ENCODE measurements around the gene OR1F1. TPM values are rescaled to one million over a fixed set of nuclear protein-coding genes. Genes with fewer than 3 reads are reported as not detected.
A peak's percentile ranks its signal among the peaks of the same experiment; 100 is the strongest.
"Not testable (repeated sequence)": the region's sequence is repeated elsewhere in the genome, so short reads cannot be mapped to it uniquely, and the experiment has no call there.

OR1F1 gene
- total RNA-seq, 1 experiment from 2014 or later, result not detected

- peak; percentile 69 for DNase-seq (ENCODE audit: low spot score)
- in situ Hi-C loops (cut with HindIII; ENCODE audit: low sequenced_read_pairs), result loop anchor here (5.0 kb wide), 1 partner anchor 87 kb away; no protein-coding TSS in a partner anchor
Measured at GRCh38 chr16:3149630-3150345, 38.2 kb upstream of the OR1F1 start.

- DNase-seq (ENCODE audit: low spot score), result peak; percentile 96
- in situ Hi-C loops (cut with HindIII; ENCODE audit: low sequenced_read_pairs), result no loop called here
Measured at GRCh38 chr16:3150346-3151218, 37.4 kb upstream of the OR1F1 start.

DNA sequence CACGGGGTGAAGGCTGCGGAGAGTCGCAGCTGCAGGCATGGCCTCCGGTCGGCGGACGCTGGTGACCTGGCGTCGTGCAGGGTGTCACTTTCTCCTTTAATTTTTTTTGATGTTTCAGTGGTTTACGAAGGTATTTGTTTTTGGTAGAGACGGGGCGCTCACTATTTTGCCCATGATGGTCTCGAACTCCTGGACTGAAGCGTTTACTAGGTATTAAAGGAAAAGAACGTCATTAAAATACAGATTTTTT, 36.1 kb upstream of the OR1F1 start:
- in situ Hi-C loops (cut with HindIII; ENCODE audit: low sequenced_read_pairs), result no loop called here
- DNase-seq (ENCODE audit: low spot score), result no peak

GRCh38 chr16:3152277-3152990, 35.6 kb upstream of the OR1F1 start:
- in situ Hi-C loops (cut with HindIII; ENCODE audit: low sequenced_read_pairs), result no loop called here
- DNase-seq (ENCODE audit: low spot score), result peak; percentile 97

- no peak for DNase-seq (ENCODE audit: low spot score)
- in situ Hi-C loops (cut with HindIII; ENCODE audit: low sequenced_read_pairs), result no loop called here
Measured at GRCh38 chr16:3152991-3153368, 35.0 kb upstream of the OR1F1 start.

- DNase-seq (ENCODE audit: low spot score), result no peak
- in situ Hi-C loops (cut with HindIII; ENCODE audit: low sequenced_read_pairs), result no loop called here
Measured at GRCh38 chr16:3155181-3155580, 32.8 kb upstream of the OR1F1 start.

- no peak for DNase-seq (ENCODE audit: low spot score)
- in situ Hi-C loops (cut with HindIII; ENCODE audit: low sequenced_read_pairs), result no loop called here
Measured at GRCh38 chr16:3155972-3156371, 32.0 kb upstream of the OR1F1 start.

DNA sequence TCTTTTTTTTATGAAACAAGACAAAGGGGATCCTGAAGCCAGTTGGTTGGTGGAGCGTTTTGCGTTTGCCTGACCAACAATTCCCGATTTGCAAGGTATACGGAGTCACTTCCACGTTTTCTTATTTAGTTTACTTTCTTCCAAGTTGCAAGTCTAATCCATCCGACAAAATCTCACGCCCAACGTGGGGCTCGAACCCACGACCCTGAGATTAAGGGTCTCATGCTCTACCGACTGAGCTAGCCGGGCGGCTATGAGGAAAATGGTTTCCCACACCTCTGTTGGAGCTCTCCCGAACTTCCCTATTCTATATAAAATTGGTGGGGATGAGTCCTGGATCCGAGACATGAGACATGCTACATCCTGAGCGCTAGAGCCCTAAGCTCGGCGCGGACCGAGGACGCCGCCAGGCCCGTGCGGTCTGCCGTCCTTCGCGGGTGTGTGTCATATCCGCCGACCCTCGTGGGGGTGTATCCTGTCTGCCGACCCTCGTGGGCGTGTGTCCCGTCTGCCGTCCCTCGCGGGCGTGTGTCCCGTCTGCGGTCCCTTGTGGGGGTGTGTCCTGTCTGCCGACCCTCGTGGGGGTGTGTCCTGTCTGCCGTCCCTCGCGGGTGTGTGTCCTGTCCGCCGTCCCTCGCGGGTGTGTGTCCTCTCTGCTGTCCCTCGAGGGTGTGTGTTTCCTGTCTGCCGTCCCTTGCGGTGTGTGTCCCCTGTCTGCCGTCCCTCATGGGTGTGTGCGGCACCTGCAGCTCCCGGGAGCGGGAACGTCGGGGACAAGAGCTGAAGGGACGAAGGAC, 30.6 kb upstream of the OR1F1 start:
- in situ Hi-C loops (cut with HindIII; ENCODE audit: low sequenced_read_pairs), result no loop called here
- peak; percentile 67 for DNase-seq (ENCODE audit: low spot score)

- DNase-seq (ENCODE audit: low spot score), result no peak
- in situ Hi-C loops (cut with HindIII; ENCODE audit: low sequenced_read_pairs), result no loop called here
Measured at GRCh38 chr16:3158026-3158509, 29.9 kb upstream of the OR1F1 start.

DNA sequence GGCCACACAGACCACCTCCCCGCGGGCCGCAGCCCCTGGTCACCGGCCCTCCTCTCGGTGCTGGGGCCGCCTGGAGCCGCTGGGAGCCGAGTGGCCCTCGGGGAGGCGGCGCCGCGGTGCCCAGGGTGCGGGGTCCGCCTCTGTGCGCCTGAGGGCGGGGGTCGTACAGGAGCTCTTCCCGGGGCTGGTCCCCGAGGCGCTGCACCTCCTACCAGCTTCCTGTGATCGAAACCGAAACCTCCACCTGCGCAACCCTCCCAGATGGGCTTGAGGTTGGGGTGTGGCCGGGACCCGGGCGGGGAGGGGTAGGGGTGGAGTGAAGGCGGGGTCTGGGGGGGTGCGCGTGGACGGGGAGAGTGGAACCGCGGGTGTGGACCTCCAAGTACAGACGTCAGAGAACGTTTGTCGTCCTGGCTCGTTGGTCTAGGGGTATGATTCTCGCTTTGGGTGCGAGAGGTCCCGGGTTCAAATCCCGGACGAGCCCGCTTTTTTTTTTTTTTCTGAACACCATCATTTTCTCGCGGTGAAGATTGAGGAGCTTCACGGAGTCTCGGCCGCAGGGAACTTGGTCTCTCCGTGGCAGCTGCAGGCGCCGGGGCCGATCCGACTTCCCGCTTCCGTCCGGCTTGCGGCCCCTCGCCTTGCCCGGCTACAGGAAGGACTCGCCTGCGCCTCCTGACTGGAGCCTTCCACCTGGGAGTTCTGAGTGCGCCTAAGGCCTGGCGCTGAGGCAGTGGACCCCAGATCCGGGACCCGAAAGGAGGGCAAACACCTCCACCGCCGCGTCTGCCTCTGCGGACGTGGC, 29.3 kb upstream of the OR1F1 start:
- DNase-seq (ENCODE audit: low spot score), result peak; percentile 59
- in situ Hi-C loops (cut with HindIII; ENCODE audit: low sequenced_read_pairs), result no loop called here

DNA sequence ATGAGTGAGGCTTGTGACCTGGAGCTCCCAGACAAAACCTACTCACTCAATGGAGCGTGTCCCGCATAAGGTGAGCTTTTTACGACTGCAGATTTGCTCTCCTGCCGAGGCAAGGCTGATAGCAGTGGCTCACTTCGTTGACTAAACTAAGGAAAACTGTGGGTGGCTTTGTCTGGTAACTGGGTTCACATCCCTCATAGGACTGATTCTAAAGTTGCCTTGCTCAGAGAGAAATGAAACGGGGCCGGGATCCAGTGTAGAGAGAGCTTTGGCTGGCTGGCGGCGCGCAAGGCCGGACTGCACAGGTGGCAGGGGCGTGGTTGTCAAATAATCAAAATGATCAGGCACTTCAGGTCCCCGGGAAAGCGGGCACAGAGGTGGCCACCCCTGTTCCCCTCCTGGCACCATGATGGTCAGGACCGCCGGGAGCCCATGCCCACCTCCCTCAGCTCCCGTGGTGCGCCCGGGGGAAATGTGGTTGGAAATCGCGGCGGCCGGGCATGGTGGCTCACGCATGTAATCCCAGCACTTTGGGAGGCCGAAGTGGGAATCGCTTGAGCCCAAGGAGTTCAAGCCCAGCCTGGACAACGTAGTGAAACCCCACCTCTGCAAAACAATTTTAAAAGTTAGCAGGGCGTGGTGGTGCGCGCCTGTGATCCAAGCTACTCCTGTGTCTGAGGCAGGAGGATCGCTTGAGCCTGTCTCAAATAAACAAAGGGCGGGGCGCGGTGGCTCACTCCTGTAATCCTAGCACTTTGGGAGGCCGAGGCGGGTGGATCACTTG, 26.6 kb upstream of the OR1F1 start:
- in situ Hi-C loops (cut with HindIII; ENCODE audit: low sequenced_read_pairs), result no loop called here
- no peak for DNase-seq (ENCODE audit: low spot score)

GRCh38 chr16:3164121-3164991, 23.6 kb upstream of the OR1F1 start:
- in situ Hi-C loops (cut with HindIII; ENCODE audit: low sequenced_read_pairs), result no loop called here
- DNase-seq (ENCODE audit: low spot score), result no peak

- DNase-seq (ENCODE audit: low spot score), result no peak
- in situ Hi-C loops (cut with HindIII; ENCODE audit: low sequenced_read_pairs), result no loop called here
Measured at GRCh38 chr16:3165111-3165822, 22.7 kb upstream of the OR1F1 start.

GRCh38 chr16:3166505-3166886, 21.5 kb upstream of the OR1F1 start:
- no peak for DNase-seq (ENCODE audit: low spot score)
- in situ Hi-C loops (cut with HindIII; ENCODE audit: low sequenced_read_pairs), result no loop called here

GRCh38 chr16:3168729-3169128, 19.3 kb upstream of the OR1F1 start:
- DNase-seq (ENCODE audit: low spot score); in situ Hi-C loops (cut with HindIII; ENCODE audit: low sequenced_read_pairs): not testable (repeated sequence)

DNA sequence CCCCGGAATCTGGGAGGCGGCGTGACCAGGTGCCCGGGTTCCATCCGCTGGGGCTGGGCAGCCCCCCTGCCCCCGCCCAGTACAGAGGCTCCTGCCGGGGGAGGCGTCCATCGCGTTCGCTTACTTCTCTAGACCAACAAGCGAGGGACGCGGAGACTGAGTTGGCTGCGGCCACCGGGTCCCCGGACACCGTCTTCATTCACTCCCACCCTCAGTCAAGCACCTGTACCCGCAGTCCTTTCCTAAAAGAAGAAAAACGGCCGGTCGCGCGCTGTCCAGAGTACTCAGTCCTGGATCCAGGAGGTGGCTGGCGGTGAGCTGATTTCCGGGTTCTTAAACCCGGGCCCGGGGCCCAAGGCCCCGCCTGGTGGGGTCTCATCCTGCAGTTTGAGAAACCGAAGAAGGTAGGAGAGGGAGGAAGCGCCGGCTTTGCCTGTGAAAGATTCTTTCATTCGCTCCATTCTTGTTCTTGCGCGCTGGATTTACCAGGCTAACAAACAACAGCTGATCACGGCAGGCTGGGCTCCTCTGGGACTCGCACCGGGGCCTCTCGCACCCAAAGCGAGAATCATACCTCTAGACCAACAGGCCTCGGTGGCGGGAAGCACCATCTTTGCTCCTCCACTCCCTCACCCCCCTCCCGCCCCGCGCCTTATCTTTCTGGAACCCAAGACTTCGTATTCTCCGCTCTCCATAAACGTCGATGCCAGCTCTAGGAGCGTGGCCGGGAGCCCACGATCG, 17.4 kb upstream of the OR1F1 start:
- DNase-seq (ENCODE audit: low spot score), result no peak
- in situ Hi-C loops (cut with HindIII; ENCODE audit: low sequenced_read_pairs), result no loop called here
